ENCODE data around the gene PLA2G2A. TPM values are rescaled to one million over a fixed set of nuclear protein-coding genes. Genes with fewer than 3 reads are reported as not detected.

PLA2G2A gene
- total and polyA plus RNA-seq, 2 of the 8 experiments (the other 6 are each of a cell fraction or from before 2014, with no cell fraction given) = 0.69 to 3.7 TPM

- Histone ChIP-seq H3K9me3 (ENCODE audit: insufficient read depth in 2 of 2, low read depth in 1 of 2, low read length in 1 of 2) (no peaks in the 10 kb centered on the region), H3K23me2 (ENCODE audit: low read depth, low read length) (no peaks in the 10 kb centered on the region; the same call in 1 of the 2 replicates), H4K20me1 (replicated peaks in 1 of 2; ENCODE audit: control insufficient read depth in 1 of 2, insufficient read depth in 2 of 2, low read length in 2 of 2) (no peaks in the 10 kb centered on the region), H3K18ac (ENCODE audit: extremely low read depth, low read length) (no peak overlapping the region), H3K79me2 (ENCODE audit: control insufficient read depth in 1 of 2, insufficient read depth in 2 of 2, low read length in 2 of 2) (no peaks in the 10 kb centered on the region), H3K4me2 (ENCODE audit: insufficient read depth in 1 of 2, low read depth in 2 of 2, low read length in 2 of 2) (no peak overlapping the region), H2BK120ac (replicated peaks; ENCODE audit: low read depth, low read length) (no peak overlapping the region), H2BK12ac (ENCODE audit: low read depth, low read length) (no peak overlapping the region), H3K4me1 (replicated peaks in 1 of 4; ENCODE audit: control insufficient read depth in 3 of 4, insufficient read depth in 4 of 4, low read length in 3 of 4) (0 out of 7 replicates have a peak, but pooled peaks cover 0 to 3% (median under 1%) of the 10 kb centered on the region in 4 experiments), H3K4me3 (ENCODE audit: extremely low read depth in 1 of 4, insufficient read depth in 2 of 4, low read depth in 3 of 4, low read length in 4 of 4) (no peak overlapping the region), H3K9ac (replicated peaks in 1 of 4; ENCODE audit: extremely low read depth in 1 of 4, low read depth in 3 of 4, low read length in 3 of 4) (no peak overlapping the region), H2AFZ (ENCODE audit: low read length) (no peak overlapping the region), H3K36me3 (ENCODE audit: control insufficient read depth in 2 of 4, insufficient read depth in 4 of 4, low read length in 3 of 4) (no peaks in the 10 kb centered on the region), H3K27me3 (replicated peaks in 1 of 4; ENCODE audit: control insufficient read depth in 3 of 4, extremely low read depth in 1 of 4, insufficient read depth in 3 of 4, low read length in 3 of 4) (no peaks in the 10 kb centered on the region), H3K4ac (replicated peaks; ENCODE audit: insufficient read length, low read depth, low read length) (no peak overlapping the region), H3K23ac (ENCODE audit: insufficient read length) (no peak overlapping the region), H2AK5ac (ENCODE audit: low read depth, low read length) (no peak overlapping the region), H3K27ac (ENCODE audit: low read depth, low read length) (no peak overlapping the region), H2BK20ac (ENCODE audit: low read length) (no peak overlapping the region), H2BK15ac (ENCODE audit: low read length) (no peak overlapping the region), H2BK5ac (ENCODE audit: low read depth, low read length) (no peak overlapping the region), H3K79me1 (ENCODE audit: low read depth, low read length) (no peaks in the 10 kb centered on the region), H3K56ac (replicated peaks; ENCODE audit: insufficient read length, low read depth, low read length) (no peak overlapping the region), H4K8ac (ENCODE audit: extremely low read depth, insufficient read depth, low read length) (no peak overlapping the region), H4K5ac (ENCODE audit: insufficient read length, low read depth, low read length) (no peak overlapping the region), H4K91ac (replicated peaks; ENCODE audit: insufficient read length, low read length) (no peak overlapping the region), H3K14ac (ENCODE audit: insufficient read length) (no peak overlapping the region)
- WGBS, 2 experiments (ENCODE audit: extremely low coverage in 1 of 2, insufficient coverage in 1 of 2, insufficient read length in 1 of 2, insufficient replicate concordance in 2 of 2, low coverage in 1 of 2, low lambda C conversion rate in 2 of 2, missing lambda C conversion rate in 1 of 2) = 87% methylated on average over 3 of the region's 3 CpGs; no CpG with 5 or more reads in 1 of the 2 experiments
- TF ChIP-seq TEAD4 (IDR thresholded peaks at IDR 0.05; ENCODE audit: low read depth, low read length) (no peak), SIX5 (IDR thresholded peaks at IDR 0.05; ENCODE audit: low read depth, low read length) (no peak), POU5F1 (IDR thresholded peaks at IDR 0.05; ENCODE audit: low read depth, low read length) (no peak), TAF7 (optimal IDR thresholded peaks at IDR 0.05; ENCODE audit: borderline replicate concordance, low read depth, low read length) (no peak), USF2 (IDR thresholded peaks at IDR 0.05; ENCODE audit: low read length) (no peak), SUZ12 (IDR thresholded peaks at IDR 0.05; ENCODE audit: low read length) (no peak), MAFK (IDR thresholded peaks at IDR 0.05; ENCODE audit: low read depth, low read length) (no peak), CEBPB (IDR thresholded peaks at IDR 0.05; ENCODE audit: low read depth, low read length) (no peak)
- TF ChIP-seq, protein P1, sequence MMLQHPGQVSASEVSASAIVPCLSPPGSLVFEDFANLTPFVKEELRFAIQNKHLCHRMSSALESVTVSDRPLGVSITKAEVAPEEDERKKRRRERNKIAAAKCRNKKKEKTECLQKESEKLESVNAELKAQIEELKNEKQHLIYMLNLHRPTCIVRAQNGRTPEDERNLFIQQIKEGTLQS (IDR thresholded peaks at IDR 0.05; ENCODE audit: insufficient read depth, low read depth, low read length) = no peak
- ChIA-PET CTCF (ENCODE audit: partially characterized antibody) (interaction anchor here (1.0 to 1.4 kb wide), 3 partner anchors 15 to 31 kb away, joined by 4 to 5 read pairs (median 5); no protein-coding TSS in a partner anchor), POLR2A (ENCODE audit: partially characterized antibody) (interaction anchor here (1.4 kb wide), 1 partner anchor 26 kb away, joined by 3 read pairs; no protein-coding TSS in a partner anchor)
- DNase-seq (ENCODE audit: low read depth in 1 of 2, low spot score in 2 of 2) (no peak), FAIRE-seq (no peak)
These were observed 32.4 kb downstream of the PLA2G2A start for GRCh38 chr1:19946971-19947370.
